Midbrain (tissue), 1 donor: Measurements from ENCODE around the gene SLCO4A1.

Experiments
- DNase-seq: peaks from one replicate; lab custom pipeline; 2025; lab: John Stamatoyannopoulos, UW

Gene SLCO4A1

GRCh38 chr20:62702895-62703852 is 60.9 kb downstream of the SLCO4A1 start:
- no peak for DNase-seq

GRCh38 chr20:62703853-62704228 is 61.5 kb downstream of the SLCO4A1 start:
- no peak for DNase-seq

DNA sequence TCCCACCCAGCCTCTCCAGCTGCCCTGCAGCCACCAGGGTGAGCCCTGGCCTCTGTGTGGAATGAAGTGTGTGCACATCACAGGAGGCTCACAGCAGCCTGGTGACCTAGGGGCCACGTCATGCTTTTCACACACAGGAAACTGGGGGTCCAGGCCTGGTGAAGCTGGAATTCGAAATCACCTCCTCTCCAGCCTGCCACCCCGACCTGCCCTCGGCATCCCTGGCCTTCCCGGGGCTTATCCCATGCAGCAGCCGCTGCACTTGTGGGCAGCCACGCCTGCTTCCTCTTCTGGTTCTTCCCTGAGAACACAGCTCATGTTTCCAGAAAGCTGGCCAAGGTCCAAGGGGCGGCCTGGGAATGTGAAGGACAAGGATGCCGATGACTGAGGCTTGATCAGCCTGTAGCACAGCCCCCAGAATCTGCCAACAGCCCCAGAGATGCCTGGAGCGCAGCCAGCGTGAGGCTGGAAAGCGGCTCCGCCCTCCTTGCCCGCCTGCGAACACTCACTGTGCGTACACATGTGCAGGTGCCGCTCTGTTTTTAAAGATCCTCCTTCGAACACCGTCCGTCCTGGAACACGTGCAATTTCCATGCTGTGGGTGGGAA is 62.1 kb downstream of the SLCO4A1 start:
- no peak for DNase-seq

DNA sequence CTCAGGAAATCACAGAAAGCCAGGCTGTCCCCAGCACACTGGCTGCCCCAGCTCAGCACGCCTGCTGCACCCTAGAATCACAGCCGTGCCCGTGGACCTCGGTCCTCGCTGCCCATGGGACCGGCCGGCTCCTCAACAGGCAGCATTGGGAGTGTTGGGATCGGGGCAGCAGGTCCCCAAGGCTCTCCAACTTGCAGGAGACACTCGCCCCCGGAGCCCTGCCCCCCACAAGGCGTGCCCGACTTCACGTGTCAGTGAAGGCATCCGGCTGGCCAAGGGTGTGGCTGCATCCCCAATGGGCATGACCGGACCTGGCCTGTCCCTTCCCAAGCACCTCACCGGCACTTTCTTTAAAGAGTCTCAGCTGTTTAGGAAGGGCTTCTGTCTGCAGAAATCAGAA is 63.3 kb downstream of the SLCO4A1 start:
- DNase-seq: no peak

- no peak for DNase-seq
These were observed 64.0 kb downstream of the SLCO4A1 start for GRCh38 chr20:62706344-62706743.

DNA sequence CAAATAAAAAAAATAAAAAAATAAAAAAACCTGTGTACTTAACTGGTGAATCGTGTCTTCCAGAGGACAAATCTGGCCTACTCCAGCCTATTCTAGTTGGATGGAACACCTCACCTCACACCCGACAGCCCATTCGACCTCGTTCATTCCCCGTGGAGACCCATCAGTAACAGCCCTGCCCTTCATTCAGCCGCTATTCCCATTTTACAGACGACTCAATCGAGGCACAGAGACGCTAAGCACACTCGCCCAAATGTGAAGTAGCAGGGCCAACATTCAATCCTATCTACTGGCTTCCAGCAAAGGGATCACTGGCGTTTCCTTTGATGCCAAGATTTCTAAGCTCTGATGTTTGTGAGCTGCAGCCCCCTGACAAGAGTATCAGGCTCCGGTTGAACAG is 64.6 kb downstream of the SLCO4A1 start:
- no peak for DNase-seq

DNA sequence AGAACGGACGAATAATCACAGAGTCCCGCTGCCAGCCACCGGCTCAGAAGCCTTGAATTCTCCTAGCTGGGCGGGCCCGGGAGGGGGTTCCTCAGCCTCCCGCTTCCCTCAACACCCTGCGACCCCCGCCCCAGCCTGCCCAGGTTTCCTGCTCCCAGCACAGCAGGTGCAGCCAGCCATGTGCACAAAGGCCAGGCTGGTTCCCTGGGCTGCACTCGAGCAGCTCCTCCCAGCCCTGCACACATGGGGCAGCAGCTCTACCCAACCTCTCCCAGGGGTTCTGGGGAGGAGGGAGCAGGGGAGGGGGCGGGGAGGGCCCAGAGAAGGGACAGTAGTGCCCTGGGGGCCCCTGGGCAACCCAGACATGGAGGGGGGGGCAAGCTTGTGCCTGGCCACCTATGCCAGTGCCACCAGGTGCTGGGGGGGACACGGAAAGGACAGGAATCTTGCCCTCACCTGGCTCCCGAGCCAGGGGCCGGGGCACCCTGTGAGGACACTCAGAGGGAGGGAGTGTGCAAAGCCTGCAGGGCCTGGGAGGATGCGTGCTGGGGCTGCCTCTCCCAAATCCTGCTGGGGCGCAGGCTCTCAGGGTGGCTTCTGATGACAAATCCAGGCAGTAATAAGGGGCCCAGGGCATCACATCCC is 65.1 kb downstream of the SLCO4A1 start:
- DNase-seq: no peak

GRCh38 chr20:62707921-62708521 is 65.7 kb downstream of the SLCO4A1 start:
- DNase-seq: no peak

DNA sequence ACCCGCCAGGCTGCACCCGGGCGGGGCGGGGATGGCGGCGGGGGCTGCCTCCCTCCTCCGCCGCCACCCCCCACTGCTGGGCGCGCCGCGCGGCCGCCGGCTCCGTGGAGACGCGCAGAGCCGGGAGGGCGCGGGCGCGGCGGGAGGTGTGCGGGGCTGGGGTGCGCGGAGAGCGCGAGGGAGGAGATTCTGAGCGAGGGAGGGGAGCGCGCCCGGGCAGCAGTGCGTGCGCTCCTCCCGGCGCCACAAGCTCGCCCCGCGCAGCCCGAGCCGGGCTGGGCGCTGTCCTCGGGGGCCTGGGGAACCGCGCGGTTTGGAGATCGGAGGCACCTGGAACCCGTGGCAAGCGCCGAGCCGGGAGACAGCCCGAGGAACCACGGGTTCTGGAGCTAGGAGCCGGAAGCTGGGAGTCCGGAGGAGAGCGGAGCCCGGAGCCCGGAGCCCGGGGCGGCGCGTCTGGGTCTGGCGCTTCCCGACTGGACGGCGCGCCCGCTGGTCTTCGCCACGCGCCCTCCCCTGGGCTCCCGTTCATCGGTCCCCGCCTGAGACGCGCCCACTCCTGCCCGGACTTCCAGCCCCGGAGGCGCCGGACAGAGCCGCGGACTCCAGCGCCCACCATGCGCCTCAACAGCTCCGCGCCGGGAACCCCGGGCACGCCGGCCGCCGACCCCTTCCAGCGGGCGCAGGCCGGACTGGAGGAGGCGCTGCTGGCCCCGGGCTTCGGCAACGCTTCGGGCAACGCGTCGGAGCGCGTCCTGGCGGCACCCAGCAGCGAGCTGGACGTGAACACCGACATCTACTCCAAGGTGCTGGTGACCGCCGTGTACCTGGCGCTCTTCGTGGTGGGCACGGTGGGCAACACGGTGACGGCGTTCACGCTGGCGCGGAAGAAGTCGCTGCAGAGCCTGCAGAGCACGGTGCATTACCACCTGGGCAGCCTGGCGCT is 66.6 kb downstream of the SLCO4A1 start, which contains the start of gene NTSR1:
NTSR1 (plus strand) TSS at position 246 of the 946 bp plus-strand sequence; CDS start at position 618, 372 bp downstream.
- no peak for DNase-seq

DNA sequence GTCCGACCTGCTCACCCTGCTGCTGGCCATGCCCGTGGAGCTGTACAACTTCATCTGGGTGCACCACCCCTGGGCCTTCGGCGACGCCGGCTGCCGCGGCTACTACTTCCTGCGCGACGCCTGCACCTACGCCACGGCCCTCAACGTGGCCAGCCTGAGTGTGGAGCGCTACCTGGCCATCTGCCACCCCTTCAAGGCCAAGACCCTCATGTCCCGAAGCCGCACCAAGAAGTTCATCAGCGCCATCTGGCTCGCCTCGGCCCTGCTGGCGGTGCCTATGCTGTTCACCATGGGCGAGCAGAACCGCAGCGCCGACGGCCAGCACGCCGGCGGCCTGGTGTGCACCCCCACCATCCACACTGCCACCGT is 67.2 kb downstream of the SLCO4A1 start:
- no peak for DNase-seq

- DNase-seq: no peak
These were observed 68.0 kb downstream of the SLCO4A1 start for GRCh38 chr20:62710221-62710885.

DNA sequence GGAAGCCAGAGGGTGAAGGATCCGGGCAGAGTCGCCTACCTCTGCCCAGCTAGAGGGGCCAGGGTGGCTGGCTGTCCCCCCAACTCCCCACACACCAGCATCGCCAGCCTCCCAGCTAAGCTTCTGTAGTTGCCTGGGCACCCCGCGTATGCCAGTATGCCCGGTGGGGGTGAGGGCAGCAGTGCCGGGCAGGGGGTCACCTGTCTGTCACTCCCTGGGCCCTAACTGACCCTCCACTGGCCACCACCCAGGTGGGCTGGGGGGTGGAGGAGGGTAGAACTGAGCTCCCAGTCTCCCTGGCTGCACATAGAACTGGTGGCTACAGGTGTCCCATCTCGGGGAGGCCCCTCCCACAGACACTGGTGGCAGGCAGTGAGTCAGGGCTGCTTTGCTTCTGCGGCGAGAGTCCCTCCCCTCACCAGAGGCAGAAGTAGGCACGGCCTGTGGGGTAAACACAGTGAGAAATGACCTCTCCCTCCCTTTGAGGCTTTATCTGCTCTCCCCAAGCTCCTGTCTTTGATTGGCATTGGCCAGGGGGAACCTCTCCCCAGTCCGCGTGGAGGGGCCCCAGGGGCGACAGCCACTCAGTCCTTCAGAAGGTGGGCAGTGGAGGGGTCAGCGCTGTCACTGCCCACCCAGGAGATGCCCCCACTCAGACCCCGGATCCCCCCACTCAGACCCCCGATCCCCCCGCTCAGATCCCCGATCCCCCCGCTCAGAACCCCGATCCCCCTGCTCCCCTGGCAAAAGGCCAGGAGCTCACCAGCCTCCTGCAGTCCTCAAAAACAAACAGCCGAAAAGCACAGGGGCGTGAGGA is 68.8 kb downstream of the SLCO4A1 start:
- DNase-seq: no peak

- DNase-seq: no peak
These were observed 69.4 kb downstream of the SLCO4A1 start for GRCh38 chr20:62711703-62712101.

DNA sequence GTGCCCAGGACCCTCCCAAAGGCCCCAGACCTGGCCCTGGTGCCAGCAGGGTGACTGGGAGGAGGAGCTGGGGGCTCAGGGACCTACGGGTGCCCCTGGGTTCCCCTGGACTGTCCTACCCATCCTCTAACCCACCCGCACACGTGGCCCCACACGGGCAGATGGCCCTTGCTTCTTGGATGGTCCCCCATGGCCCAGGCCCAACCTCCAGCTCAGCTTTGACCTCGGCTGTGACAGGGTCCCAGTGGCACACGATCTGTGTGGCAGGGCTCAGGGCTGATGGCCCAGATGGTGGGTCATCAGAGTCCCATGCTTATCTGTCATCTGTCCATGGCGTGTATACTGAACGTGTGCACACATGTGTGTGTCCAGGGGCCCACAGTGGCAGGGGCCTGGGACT is 70.3 kb downstream of the SLCO4A1 start:
- no peak for DNase-seq

DNA sequence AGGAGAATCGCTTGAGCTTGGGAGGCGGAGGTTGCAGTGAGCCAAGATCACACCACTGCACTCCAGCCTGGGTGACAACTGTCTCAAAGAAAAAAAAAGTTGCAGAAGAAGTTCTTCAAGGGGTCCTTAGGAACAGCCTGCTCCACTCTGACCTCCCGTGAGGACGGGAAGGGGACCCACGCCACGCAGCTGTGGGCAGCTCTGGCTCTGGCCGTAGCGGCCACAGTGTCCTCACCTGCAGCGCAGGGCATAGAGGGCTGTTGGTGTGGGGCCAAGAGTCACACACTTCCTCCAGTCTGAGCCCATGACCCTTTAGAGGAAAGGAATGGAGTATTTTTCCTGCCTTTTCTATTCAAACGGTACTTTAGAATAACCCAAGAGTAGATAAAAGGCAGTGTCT is 71.7 kb downstream of the SLCO4A1 start:
- no peak for DNase-seq

- DNase-seq: no peak
These were observed 72.5 kb downstream of the SLCO4A1 start for GRCh38 chr20:62714799-62715198.

DNA sequence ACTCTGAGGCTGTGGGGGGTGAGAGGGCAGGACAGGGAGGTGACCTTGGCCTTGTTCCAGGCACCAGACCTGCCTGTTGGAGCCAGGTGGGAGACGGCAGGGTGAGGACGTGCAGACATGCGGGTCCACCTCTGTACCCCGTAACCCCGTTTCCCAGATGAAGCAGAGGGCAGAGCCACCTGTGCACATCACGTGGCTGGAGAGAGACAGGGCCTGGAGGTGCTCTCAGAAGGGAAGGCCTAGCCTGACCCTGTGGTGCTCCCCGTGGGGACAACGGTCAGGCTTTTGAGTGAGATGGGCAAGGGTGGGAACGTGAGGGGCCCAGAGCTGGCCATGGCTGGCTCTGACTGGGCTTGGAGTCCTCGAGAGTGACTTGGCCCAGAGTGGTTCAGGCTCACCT is 72.9 kb downstream of the SLCO4A1 start:
- DNase-seq: no peak

DNA sequence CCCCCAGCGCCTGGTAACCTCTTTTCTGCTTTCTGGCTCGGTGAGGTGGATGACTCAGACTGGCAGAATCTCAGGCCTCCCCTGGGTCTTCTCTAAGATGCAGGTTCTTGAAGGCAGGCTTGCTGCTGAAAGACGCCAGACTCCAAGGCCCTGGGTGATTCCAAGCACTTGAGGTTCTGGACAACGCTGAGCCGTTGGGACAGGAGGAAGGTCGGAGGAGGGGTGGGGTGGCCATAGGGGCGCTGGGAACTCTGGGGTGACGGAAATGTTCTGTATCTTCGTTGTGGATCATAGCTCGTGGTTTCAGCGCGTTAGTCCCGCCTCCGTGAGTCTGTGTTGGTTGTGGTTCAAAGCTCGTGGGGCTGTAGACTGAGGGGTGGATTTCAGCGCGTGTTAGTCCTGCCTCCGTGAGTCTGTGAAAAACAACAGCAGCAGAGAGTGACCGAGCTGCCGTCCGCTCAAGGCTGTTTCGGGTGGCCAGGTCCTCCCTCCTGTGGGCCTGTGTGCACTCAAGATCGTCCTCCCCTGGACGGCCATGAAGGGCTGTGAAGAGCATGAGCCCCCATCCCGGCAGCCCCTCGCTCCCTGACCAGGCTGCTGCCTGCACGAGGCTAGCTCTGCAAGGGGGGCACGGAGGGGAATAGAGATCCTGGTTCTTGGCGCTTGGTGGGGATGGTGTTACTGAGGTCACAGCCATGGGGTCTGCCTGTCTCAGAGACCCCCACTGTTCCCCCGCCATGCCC is 74.1 kb downstream of the SLCO4A1 start:
- no peak for DNase-seq

DNA sequence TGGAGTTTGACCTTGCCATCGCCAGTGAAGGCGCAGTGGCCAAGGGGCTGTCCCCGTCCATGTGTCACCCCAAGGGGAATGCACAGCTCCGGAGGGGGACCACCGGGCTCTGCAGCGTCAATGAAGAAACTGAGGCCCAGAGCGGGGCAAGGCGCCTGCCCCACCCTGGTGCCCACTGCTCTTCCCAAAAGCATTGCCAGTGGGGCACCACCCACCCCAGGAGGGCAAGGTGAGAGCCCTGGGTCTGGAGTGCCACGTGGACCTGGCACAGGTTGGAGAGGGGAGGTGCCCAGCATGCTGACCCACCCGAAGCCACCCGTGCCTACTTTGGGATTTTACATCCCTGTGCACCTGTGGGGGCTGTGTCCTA is 74.6 kb downstream of the SLCO4A1 start:
- DNase-seq: no peak
